ENCODE results near the gene HPS3.
"Not testable (repeated sequence)": the region's sequence is repeated elsewhere in the genome, so short reads cannot be mapped to it uniquely, and the experiment has no call there.

The HPS3 gene, protein sequence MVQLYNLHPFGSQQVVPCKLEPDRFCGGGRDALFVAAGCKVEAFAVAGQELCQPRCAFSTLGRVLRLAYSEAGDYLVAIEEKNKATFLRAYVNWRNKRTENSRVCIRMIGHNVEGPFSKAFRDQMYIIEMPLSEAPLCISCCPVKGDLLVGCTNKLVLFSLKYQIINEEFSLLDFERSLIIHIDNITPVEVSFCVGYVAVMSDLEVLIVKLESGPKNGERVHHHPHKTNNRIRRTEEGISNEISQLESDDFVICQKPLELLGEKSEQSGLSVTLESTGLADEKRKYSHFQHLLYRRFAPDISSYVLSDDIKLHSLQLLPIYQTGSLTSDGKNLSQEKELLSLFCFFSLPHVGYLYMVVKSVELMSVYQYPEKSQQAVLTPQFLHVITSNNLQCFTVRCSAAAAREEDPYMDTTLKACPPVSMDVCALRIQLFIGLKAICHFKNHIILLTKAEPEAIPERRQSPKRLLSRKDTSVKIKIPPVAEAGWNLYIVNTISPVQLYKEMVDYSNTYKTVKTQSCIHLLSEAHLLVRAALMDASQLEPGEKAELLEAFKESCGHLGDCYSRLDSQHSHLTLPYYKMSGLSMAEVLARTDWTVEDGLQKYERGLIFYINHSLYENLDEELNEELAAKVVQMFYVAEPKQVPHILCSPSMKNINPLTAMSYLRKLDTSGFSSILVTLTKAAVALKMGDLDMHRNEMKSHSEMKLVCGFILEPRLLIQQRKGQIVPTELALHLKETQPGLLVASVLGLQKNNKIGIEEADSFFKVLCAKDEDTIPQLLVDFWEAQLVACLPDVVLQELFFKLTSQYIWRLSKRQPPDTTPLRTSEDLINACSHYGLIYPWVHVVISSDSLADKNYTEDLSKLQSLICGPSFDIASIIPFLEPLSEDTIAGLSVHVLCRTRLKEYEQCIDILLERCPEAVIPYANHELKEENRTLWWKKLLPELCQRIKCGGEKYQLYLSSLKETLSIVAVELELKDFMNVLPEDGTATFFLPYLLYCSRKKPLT

DNA sequence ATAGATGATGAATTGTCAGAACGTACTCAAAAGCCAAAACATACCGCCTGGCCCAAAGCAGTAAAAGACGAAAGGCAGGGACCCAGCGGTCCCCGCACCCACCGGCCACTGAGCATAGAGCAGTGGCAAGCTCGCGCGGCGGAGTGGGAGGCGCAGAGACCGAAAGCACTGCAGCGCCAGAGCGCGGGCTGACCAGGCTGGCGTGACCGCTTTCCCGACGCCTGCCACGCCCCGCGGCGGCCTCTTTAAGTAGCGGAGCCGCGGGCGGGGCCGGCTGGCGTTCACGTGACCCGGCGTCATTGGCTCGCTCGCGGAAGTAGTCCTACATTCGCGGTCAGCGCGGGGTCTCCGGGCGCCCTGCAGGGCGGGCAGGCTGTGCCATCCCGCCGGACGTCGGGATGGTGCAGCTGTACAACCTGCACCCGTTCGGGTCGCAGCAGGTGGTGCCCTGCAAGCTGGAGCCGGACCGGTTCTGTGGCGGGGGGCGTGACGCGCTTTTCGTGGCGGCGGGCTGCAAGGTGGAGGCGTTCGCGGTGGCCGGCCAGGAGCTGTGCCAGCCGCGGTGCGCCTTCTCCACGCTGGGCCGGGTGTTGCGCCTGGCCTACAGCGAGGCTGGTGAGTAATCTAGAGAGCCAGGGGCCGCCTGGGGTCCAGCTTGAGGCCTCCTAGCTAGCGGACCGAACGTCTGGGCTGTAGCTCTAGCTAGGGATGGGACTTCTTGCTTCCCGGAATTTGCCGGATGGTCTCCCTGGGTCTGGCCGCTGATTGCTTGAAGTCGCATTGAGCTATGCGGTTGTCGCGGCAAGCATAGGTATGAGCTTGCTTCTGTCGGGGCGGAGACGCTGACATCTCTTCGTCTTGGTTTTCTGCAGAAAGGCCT is at the start of gene HPS3:
Gene HPS3 (plus strand): TSS at position 313 of the 880 bp plus-strand sequence. CDS start 86 bp downstream, at position 399.
- peak; percentile 49 to 66 for DNase-seq (ENCODE audit: low read depth in 2 of 2, low spot score in 1 of 2)

DNA sequence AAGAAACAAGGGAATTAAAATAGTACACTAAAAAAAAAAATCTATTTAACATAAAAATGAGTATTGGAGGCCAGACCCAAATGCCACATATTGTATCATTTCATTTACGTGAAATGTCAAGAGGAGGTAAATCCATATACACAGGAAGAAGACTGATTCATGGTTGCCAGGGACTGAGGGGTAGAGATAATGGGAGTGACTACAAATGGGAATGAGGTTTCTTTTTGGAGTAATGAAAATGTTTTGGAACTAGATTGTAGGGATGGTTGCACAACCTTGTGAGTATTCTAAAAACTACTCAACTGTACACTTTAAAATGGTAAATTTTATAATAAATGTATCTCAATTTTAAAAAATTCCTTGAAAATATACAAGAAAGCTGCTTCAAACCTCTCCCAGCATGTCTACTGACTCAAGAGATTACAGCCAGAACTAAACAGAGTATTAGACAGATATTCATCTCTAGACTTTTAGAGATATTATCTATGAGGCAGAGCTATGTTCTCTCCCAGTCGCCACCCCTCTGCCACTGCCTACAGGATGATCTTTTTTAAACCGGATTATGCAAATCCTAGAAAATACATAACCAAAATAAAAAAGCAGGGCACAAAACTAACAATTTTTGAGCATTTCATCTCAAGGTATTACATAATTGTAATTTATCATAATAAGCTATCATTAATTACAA is 49.3 kb upstream of the HPS3 start:
- no peak for DNase-seq (ENCODE audit: low read depth in 2 of 2, low spot score in 1 of 2)

DNA sequence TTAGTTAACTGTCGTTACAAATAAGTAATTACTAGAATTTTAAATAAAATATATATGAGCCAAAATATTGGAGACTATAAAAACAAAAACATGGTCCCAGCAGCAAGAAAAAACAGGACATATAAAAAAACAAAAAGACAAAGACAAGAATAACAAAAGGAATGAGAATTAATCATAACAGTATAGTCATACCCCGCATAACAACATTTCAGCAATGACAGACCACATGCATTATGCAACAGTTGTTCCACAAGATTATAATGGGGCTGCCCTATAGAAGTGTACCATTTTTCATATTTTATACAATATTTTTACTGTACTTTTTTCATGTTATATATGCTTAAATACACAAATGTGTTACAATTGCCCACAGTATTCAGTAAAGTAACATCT is 48.7 kb upstream of the HPS3 start:
- DNase-seq (ENCODE audit: low read depth in 2 of 2, low spot score in 1 of 2) = no peak

DNA sequence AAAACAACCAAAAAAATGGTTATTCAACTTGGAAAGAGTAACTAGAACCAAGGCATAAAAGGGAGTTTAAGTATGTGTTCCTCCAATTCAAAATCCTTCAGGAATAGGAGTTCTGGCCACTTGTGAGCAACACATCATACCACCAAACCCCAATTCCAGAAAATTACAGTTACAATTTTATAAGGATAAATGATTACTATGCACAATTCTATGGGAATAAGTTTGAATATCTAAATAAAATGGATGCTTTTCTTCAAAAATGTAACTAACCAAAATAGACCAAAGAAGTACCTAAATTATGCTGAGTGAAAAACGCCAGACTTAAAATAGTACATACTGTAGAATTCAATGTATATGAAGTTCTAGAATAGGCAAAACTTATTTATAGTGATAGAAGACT is 47.7 kb upstream of the HPS3 start:
- no peak for DNase-seq (ENCODE audit: low read depth in 2 of 2, low spot score in 1 of 2)

DNA sequence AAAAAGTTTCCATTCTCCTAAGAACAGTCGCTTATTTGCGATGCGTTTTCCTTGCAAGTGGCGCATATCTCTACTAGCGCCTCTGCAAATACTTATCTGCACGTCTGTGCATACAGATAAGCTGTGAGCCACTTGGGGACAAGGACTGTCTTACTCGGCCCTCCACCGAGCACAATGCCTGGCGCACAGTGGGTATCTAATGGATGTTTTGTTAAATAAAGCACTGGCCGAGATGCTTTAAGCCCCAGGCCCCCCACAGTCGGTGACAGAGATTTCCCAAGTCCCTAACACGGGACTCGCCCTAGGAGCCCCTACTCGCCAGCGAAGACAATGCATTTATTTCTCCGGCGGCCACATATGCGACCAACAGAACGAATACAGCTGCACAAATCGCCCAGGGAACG is 43.6 kb upstream of the HPS3 start:
- no peak for DNase-seq (ENCODE audit: low read depth in 2 of 2, low spot score in 1 of 2)

DNA sequence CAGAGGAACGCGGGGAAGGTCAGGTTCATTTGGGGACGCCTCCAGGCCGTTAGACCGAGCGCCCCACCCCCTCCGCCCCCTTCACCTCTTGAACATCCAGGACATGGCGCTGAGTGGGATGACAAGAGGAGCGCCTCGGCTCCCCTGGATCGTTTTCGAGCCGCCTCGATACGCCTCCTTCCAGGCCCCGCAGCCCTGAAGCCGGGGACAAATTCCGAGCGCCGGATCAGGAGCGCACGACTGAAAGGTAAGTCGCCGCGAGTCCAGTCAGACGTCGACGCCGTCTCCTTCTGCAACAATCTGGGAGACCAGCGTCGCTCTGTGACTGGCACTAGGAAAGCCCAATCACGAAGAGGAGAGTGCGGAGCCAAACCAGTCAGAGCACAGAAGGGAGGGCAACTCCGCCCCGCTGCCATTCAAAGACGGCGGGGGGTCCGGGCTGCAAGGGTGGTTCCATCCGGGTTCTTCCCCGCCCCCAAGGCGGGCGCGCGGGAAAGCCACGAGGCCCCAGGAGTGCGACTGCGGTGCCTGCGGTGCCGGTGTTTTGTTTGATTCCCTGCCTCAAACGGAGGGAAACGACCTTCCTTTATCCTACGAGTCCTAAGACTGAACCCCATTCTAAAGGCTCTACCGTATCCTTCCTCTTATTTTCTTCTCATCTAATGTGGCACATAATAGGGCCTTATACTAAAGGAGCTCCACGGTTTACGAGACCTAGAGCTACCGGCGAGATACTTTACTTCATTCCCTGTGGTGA is 43.0 kb upstream of the HPS3 start, which contains the start of gene HLTF:
Gene HLTF (minus strand): TSS at position 302 of the 757 bp plus-strand sequence. CDS start 197 bp downstream, at position 105.
- DNase-seq (ENCODE audit: low read depth in 2 of 2, low spot score in 1 of 2) = peak; percentile 76 to 86

DNA sequence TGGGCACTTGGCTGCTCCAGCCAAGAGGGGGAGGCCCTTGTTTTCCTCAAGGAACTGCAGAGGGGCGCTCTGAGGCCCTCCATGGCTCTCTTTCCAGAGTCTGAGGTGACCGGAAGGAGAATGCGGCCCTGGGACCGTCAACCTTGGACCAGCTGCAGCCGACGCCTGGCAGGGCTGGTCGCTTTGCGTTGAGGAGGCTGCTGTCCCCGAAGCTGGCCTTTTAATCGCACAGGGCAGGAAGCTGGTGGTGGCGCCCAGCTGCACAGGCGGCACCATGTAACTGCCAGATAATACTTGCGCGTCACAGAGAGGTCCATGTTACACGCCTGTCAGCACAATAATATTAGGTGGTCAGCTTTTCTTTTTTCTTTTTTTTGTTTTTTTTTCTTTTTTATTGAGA is 42.2 kb upstream of the HPS3 start:
- DNase-seq (ENCODE audit: low read depth in 2 of 2, low spot score in 1 of 2) = no peak

DNA sequence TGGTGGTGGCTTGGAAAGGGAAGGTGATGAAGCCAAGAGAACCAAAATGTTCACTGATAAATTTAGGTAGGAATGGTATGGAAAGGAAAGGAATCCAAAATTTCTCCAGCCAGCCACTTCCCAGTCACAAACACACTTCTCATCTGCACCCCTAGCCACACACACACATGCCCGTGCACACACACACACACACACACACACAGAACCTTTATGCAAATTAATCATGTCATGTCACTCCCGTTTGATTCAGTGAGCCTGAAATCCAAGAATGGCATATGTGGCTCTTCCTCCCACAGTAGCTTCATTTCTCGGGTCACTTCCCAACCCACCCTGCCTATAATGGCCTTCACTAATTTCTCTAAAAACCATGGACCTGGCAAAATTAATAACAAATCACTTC is 40.0 kb upstream of the HPS3 start:
- DNase-seq (ENCODE audit: low read depth in 2 of 2, low spot score in 1 of 2) = no peak

DNA sequence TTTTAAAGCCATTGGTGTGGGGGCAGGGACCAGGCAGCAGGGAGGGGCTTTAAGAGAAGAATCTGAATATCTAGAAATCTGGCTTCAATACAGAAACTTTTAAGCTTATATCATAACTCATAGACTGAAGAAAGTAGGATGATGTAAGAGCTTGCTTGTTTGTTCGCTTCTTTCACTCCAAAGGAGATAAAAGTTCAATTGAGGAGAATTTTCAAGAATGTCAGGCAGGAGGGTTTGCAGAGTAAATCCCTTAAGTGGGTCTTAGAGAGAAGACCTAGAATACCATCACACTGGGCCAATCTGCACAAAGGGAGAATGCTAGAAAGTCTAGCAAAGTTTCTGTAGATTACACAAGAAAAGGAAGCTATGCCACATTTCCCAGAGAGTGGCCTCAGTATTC is 39.0 kb upstream of the HPS3 start:
- no peak for DNase-seq (ENCODE audit: low read depth in 2 of 2, low spot score in 1 of 2)

DNA sequence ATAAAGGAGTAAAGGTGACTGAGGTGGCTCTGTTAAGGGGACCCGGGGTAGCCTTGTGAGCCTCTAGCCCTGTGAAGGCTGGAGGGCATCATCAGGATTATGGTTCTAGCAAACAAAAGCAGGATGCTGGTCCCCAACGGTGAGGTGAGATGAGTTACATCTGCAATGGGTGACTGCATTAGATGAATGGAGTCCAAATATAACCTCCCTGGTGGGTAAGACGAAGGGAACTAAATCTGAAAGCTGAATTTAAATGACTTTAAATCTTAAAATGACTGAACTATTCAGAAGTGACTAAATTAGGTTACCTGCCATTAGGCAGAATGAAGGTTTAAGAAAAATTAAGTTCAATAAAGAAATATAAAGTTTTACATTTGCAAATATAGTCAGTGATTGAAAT is 38.5 kb upstream of the HPS3 start:
- DNase-seq (ENCODE audit: low read depth in 2 of 2, low spot score in 1 of 2) = no peak

DNA sequence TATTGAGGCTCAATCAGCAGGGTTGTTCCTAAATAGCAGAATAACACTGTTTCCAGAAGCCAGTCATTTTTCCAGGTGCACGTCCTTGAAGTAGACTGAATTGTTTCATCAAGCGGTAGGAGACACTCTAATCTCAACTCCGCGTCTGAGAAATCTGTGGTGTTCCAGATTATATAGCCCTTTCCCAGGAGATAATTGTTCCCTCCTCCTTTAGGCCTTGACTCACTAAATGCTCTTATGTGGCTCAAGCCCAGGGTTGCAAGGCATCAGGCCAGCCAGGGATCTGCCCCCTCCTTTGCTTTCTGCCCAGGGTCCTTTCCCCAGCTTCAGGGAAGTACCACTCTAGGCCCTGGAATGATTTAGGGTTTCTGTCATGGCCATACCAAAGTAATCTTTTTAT is 37.5 kb upstream of the HPS3 start:
- DNase-seq (ENCODE audit: low read depth in 2 of 2, low spot score in 1 of 2) = no peak

DNA sequence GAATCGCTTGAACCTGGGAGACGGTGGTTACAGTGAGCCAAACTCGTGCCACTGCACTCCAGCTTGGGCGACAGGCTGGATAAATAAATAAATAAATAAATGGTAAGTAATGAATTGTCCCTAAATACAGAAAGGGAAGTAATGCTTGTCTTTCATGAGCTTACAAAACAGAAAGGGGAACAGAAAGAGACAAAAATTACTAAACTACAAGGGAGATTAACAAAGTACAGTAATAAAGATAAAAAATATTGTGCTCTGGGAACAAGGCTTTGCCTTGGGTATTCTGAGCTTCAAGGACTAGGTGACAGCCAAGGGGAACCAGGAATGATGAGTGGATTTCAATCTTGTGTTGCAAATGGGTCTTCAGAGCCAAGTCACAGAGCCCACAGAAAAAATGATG is 34.0 kb upstream of the HPS3 start:
- DNase-seq (ENCODE audit: low read depth in 2 of 2, low spot score in 1 of 2) = no peak

DNA sequence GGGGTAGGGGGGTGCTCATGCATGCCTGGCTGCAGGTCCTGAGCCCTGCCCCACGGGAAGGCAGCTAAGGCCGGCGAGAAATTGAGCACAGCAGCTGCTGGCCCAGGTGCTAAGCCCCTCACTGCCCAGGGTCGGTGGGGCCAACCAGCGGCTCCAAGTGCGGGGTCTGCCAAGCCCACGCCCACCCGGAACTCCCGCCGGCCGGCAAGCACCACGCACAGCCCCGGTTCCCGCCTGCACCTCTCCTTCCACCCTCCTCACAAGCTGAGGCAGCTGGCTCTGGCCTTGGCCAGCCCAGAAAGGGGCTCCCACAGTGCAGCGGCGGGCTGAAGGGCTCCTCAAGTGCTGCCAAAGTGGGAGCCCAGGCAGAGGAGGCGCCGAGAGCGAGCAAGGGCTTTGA is 31.5 kb upstream of the HPS3 start:
- DNase-seq (ENCODE audit: low read depth in 2 of 2, low spot score in 1 of 2) = not testable (repeated sequence)

DNA sequence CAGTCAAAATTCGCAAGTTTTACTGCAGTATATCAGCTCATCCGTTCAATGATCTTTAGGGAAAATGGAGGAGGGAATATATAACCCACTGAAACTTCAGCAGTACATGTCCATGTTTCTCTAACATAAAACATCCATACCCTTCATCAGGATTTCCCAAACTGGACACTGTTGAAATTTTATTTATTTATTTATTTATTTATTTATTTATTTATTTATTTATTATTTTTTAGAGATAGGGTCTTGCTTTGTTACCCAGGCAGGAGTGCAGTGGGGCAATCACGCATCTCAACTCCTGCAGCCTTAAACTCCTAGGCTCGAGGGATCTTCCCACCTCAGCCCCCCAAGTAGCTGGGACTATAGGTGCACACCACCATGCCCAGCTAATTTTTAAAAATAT is 28.3 kb upstream of the HPS3 start:
- DNase-seq (ENCODE audit: low read depth in 2 of 2, low spot score in 1 of 2) = no peak

DNA sequence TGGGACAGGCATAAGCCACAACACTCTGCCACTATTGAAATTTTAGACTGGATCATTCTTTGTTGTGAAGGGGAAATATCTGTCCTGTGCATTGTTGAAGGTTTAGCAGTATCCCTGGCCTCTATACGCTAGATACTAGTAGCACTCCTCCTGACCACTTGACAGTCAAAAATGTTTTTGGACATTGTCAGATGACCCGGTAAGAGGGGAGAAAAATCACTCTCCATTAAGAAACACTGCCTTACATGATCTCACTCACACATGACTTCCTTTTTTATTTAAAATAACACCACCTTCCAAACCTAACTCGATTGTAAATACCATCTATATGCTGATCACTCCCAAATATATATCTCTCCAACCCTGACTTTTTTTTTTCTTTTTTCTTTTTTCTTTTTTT is 27.8 kb upstream of the HPS3 start:
- no peak for DNase-seq (ENCODE audit: low read depth in 2 of 2, low spot score in 1 of 2)

DNA sequence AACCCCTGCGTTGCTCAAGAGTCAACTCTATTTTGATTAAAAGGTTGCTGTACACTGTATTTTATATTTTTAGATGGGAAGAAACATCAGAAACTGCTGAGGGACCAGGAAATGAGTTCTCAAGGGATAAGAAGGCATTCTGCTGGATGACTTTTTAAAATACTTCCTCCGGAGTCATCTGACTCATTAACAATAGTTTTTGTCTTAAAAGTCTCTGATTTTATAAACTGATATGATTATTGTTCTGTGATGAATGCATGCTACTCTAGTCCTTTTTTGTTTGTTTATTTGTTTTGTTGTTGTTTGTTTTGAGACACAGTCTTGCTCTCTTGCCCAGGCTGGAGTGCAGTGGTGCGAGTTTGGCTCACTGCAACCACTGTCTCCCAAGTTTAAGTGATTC is 25.0 kb upstream of the HPS3 start:
- DNase-seq (ENCODE audit: low read depth in 2 of 2, low spot score in 1 of 2) = no peak

DNA sequence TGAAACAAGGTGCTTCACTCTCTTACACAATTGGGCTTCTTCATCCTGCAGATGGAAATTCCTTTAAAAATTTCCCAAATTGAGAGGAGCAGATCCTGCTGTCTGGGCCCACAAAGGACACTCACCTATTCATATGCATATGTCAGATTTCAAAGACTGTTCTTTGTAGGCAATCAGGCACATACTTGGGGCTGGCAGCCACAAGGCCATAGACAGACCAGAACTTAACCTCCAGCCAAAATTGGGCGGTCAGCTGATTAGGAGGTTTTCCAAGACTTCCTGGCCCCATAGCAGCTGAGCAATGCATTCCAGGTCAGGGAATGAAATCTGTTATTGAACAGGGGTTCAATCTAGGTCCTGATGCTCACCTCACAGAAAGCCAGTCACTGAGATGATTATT is 15.0 kb upstream of the HPS3 start:
- no peak for DNase-seq (ENCODE audit: low read depth in 2 of 2, low spot score in 1 of 2)

DNA sequence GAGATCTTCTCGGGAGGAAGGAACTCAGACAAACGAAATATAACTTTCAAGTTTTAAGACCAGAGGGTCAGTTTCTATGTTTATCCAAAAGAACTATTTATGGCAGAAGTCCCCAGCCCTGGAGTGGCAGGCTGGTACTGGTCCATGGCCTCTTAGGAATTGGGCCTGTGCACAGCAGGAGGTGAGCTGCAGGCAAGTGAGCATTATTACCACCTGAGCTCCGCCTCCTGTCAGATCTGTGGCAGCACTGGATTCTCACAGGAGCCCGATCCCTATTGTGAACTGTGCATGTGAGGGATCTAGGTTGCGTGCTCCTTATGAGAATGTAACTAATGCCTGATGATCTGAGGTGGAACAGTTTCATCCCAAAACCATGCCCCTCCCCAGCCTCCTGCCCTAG is 14.3 kb upstream of the HPS3 start:
- DNase-seq (ENCODE audit: low read depth in 2 of 2, low spot score in 1 of 2) = no peak

DNA sequence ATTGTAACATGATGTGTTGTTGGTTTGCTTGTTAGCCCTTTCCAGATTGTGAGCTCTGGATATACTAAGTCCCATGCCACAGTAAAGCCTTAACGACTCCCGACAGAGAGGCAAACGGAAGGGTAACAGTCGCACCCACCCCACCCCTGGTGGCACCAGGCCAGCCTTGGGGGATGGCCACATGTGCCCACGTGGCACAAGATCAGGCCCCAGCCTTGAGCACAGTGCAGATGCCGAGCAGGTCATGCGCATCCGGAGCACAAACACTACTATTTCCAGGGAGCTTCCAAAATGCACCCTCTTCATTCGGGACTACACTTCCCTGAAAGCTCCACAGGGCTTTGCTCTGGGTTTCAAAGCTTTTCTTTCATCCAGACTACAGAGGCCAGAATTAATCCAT is 10.7 kb upstream of the HPS3 start:
- no peak for DNase-seq (ENCODE audit: low read depth in 2 of 2, low spot score in 1 of 2)

DNA sequence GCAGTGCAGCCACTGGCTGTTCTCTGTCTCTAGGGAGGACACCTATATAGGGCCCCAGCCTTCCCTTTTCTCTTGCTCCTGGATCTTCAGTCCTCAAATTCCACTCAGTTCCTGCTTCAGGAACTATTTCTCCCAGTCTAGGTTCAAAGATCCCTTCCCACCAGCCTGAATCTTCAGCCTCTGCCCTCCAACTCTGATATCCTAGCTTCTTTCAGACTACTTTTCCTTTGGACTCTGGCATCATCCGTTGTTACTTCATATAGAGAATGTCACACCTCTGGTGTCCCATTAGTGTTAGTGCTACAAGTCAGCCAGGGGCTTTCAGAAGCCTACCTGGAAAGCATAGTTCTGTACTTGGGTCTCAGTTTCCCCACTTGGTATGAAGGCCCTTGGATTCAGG is 10.0 kb upstream of the HPS3 start:
- DNase-seq (ENCODE audit: low read depth in 2 of 2, low spot score in 1 of 2) = no peak

All from stimulated activated CD8-positive, alpha-beta memory T cell treated with anti-CD3 and anti-CD28 coated beads, Interleukin-4, amount 100 ng/mL, for 4 hours (primary cell).